IMR-90 (cell line): ENCODE data around the gene NLRP1. TPM values are rescaled to one million over a fixed set of nuclear protein-coding genes. Genes with fewer than 3 reads are reported as not detected.

Experiments used
- ATAC-seq: fragments of 200-7000 bp; cut with Tn5 transposase; 2 replicates; pipeline ENCODE4 v1.9.1; 2020; ENCODE audit warnings: low read depth, mild to moderate bottlenecking, moderate library complexity
- BruUV-seq: library from RNA; stranded (reverse); fragments of 400-500 nt; replicated peaks from 2 replicates; lab custom pipeline; 2021; lab: Mats Ljungman, UMichigan
- CTCF ChIA-PET: fragments of 300-600 bp; formaldehyde crosslinking; extraction: SDS; loops from one replicate; lab custom pipeline; 2021; ENCODE audit warnings: antibody characterized with exemption; lab: Yijun Ruan, JAX
- POLR2A ChIA-PET: fragments of 300-600 bp; sonication (Branson Sonifier 250); formaldehyde crosslinking; loops from one replicate; lab custom pipeline; 2022; ENCODE audit warnings: antibody characterized with exemption; ENCODE audit not compliant: unreplicated experiment; lab: Charles Lee
- DNase-seq: peaks from one replicate; pipeline ENCODE4 v3.0.0; 2013
- H2AFZ ChIP-seq: replicated peaks from 2 replicates; pipeline ENCODE3; 2013; ENCODE audit warnings: low read length, mild to moderate bottlenecking; ENCODE audit not compliant: poor library complexity
- H2AK5ac ChIP-seq: 2 replicates; pipeline ENCODE4 v1.6.1; 2013; ENCODE audit warnings: low read depth, low read length, inconsistent platforms
- H2AK9ac ChIP-seq: replicated peaks from 2 replicates; pipeline ENCODE3; 2013; ENCODE audit warnings: mild to moderate bottlenecking, low read depth, low read length, moderate library complexity; ENCODE audit not compliant: poor library complexity
- H2BK120ac ChIP-seq: 2 replicates; pipeline ENCODE4 v1.6.1; 2013; ENCODE audit warnings: low read depth, low read length, inconsistent platforms
- H2BK15ac ChIP-seq: 3 replicates; pipeline ENCODE4 v1.6.1; 2013; ENCODE audit warnings: low read depth, low read length, inconsistent platforms
- H2BK20ac ChIP-seq: 2 replicates; pipeline ENCODE4 v1.6.1; 2013; ENCODE audit warnings: low read depth, mild to moderate bottlenecking, inconsistent platforms, low read length, moderate library complexity
- H2BK5ac ChIP-seq: 2 replicates; pipeline ENCODE4 v1.6.1; 2013; ENCODE audit warnings: mild to moderate bottlenecking, low read depth, low read length, inconsistent platforms; ENCODE audit not compliant: poor library complexity, severe bottlenecking
- H3K14ac ChIP-seq: replicated peaks from 2 replicates; pipeline ENCODE4 v1.6.1; 2013; ENCODE audit warnings: low read depth, low read length, inconsistent platforms
- H3K18ac ChIP-seq: 2 replicates; pipeline ENCODE4 v1.6.1; 2013; ENCODE audit warnings: low read depth, low read length, control low read depth
- H3K23ac ChIP-seq: 2 replicates; pipeline ENCODE4 v1.6.1; 2013; ENCODE audit warnings: low read depth, low read length, inconsistent platforms
- H3K27ac ChIP-seq: 2 replicates; pipeline ENCODE4 v1.5.1; 2013; ENCODE audit warnings: mild to moderate bottlenecking, control low read depth, low read length; ENCODE audit not compliant: insufficient read depth
- H3K27me3 ChIP-seq: 2 replicates; pipeline ENCODE4 v1.6.1; 2013; ENCODE audit warnings: low read length; ENCODE audit not compliant: control insufficient read depth, insufficient read depth
- H3K36me3 ChIP-seq: 2 replicates; pipeline ENCODE4 v1.6.1; 2013; ENCODE audit warnings: low read length, mixed read lengths; ENCODE audit not compliant: control insufficient read depth, insufficient read depth
- H3K4ac ChIP-seq: 2 replicates; pipeline ENCODE4 v1.6.1; 2013; ENCODE audit warnings: low read depth, low read length, inconsistent platforms
- H3K4me1 ChIP-seq: 2 replicates; pipeline ENCODE4 v1.6.1; 2013; ENCODE audit warnings: low read length, mixed read lengths; ENCODE audit not compliant: control insufficient read depth, insufficient read depth
- H3K4me2 ChIP-seq: 2 replicates; pipeline ENCODE4 v1.6.1; 2013; ENCODE audit warnings: low read depth, mild to moderate bottlenecking, control low read depth, low read length, moderate library complexity
- H3K4me3 ChIP-seq: 2 replicates; pipeline ENCODE4 v1.5.1; 2013; ENCODE audit warnings: low read depth, mild to moderate bottlenecking, control low read depth, low read length, moderate library complexity; ENCODE audit not compliant: insufficient read depth
- H3K56ac ChIP-seq: 2 replicates; pipeline ENCODE4 v1.6.1; 2013; ENCODE audit warnings: low read length, inconsistent platforms; ENCODE audit not compliant: insufficient read depth; ENCODE audit errors: extremely low read depth
- H3K79me1 ChIP-seq, 2 experiments: 2 replicates each; pipeline ENCODE4 v1.6.1; 2013; ENCODE audit warnings: low read length in 2 of 2, inconsistent platforms in 1 of 2, low read depth in 1 of 2
- H3K9ac ChIP-seq: 2 replicates; pipeline ENCODE4 v1.6.1; 2013; ENCODE audit warnings: low read depth, low read length, control low read depth
- H3K9me1 ChIP-seq: 2 replicates; pipeline ENCODE4 v1.6.1; 2013; ENCODE audit warnings: low read length, inconsistent platforms; ENCODE audit not compliant: insufficient read depth
- H3K9me3 ChIP-seq: 2 replicates; pipeline ENCODE4 v1.6.1; 2013; ENCODE audit warnings: low read length; ENCODE audit not compliant: control insufficient read depth, insufficient read depth
- H4K20me1 ChIP-seq: 2 replicates; pipeline ENCODE4 v1.6.1; 2013; ENCODE audit warnings: low read length, inconsistent platforms; ENCODE audit not compliant: insufficient read depth
- H4K5ac ChIP-seq: 2 replicates; pipeline ENCODE4 v1.6.1; 2013; ENCODE audit warnings: mild to moderate bottlenecking, low read depth, low read length, control low read depth
- H4K8ac ChIP-seq, 2 experiments: 2 replicates each; pipeline ENCODE4 v1.6.1; 2013; ENCODE audit warnings: low read depth in 2 of 2, low read length in 2 of 2, control low read depth in 1 of 2, inconsistent platforms in 1 of 2
- H4K91ac ChIP-seq: 2 replicates; pipeline ENCODE4 v1.6.1; 2013; ENCODE audit warnings: low read depth, low read length, inconsistent platforms; ENCODE audit not compliant: insufficient read depth
- BHLHE40 ChIP-seq: fragments of 150-350 bp; IDR thresholded peaks from 2 replicates; pipeline ENCODE4 v1.6.1; 2016; ENCODE audit warnings: mild to moderate bottlenecking, low read depth, low read length
- CEBPB ChIP-seq: IDR thresholded peaks from 2 replicates; pipeline ENCODE4 v1.6.1; 2012; ENCODE audit warnings: low read depth, low read length, improper control_type of control experiment
- CHD1 ChIP-seq: IDR thresholded peaks from 2 replicates; pipeline ENCODE4 v1.6.1; 2012; ENCODE audit warnings: low read depth, low read length, improper control_type of control experiment
- CTCF ChIP-seq: conservative IDR thresholded peaks from 2 replicates; pipeline ENCODE4 v1.5.1; 2012; ENCODE audit warnings: mild to moderate bottlenecking, low read depth, low read length, improper control_type of control experiment
- ELK1 ChIP-seq: fragments of 150-350 bp; IDR thresholded peaks from 2 replicates; pipeline ENCODE4 v1.6.1; 2016; ENCODE audit warnings: low read depth, mild to moderate bottlenecking, low read length, moderate library complexity, borderline replicate concordance
- MAFK ChIP-seq: IDR thresholded peaks from 2 replicates; pipeline ENCODE4 v1.6.1; 2012; ENCODE audit warnings: low read depth, low read length, improper control_type of control experiment
- POLR2A ChIP-seq: IDR thresholded peaks from 2 replicates; pipeline ENCODE4 v1.6.1; 2012; ENCODE audit warnings: mild to moderate bottlenecking, low read depth, low read length
- RAD21 ChIP-seq: IDR thresholded peaks from 2 replicates; pipeline ENCODE4 v1.6.1; 2012; ENCODE audit warnings: low read length, improper control_type of control experiment
- RCOR1 ChIP-seq: IDR thresholded peaks from 2 replicates; pipeline ENCODE4 v1.6.1; 2012; ENCODE audit warnings: mild to moderate bottlenecking, low read length, improper control_type of control experiment; ENCODE audit not compliant: insufficient replicate concordance
- SMC3 ChIP-seq: fragments of 150-350 bp; IDR thresholded peaks from 2 replicates; pipeline ENCODE4 v1.6.1; 2016; ENCODE audit warnings: low read depth, mild to moderate bottlenecking, antibody characterized with exemption, low read length, moderate library complexity
- WGBS, 2 experiments: methylation state at CpG; one replicate each; pipeline versions ENCODE4 v1.1.5 to v1.1.7; 2013; ENCODE audit warnings: missing lambda C conversion rate in 2 of 2; ENCODE audit not compliant: insufficient read length in 1 of 2; ENCODE audit errors: extremely low coverage in 2 of 2; 5-methylcytosine and 5-hydroxymethylcytosine counted together
- dilution Hi-C: fragments of 300-500 bp; cut with HindIII; formaldehyde crosslinking; loops from one replicate; pipeline ENCODE4 v1.14.3; 2018; ENCODE audit warnings: low sequenced_read_pairs; ENCODE audit not compliant: unreplicated experiment
- in situ Hi-C: fragments of 300-500 bp; cut with MboI; formaldehyde crosslinking; loops from 3 replicates; pipeline ENCODE4 v1.14.3; 2019; ENCODE audit warnings: low sequenced_read_pairs, inconsistent platforms, mixed read lengths
- intact Hi-C: fragments of 100-400 bp; cut with micrococcal nuclease; formaldehyde crosslinking; loops from 2 replicates; pipeline ENCODE4 v1.10.0; 2022
- polyA plus RNA-seq, 3 experiments: library from polyadenylated mRNA; depleted of rRNA; stranded (reverse); fragments of >200 nt; gene quantifications; 2 replicates each; pipeline ENCODE4 v1.2.3, GENCODE V29; 2012; ENCODE audit warnings: low replicate concordance in 1 of 3
- total RNA-seq: library from RNA; depleted of rRNA; stranded (reverse); fragments of >200 nt; gene quantifications from 2 replicates; pipeline ENCODE4 v1.2.3, GENCODE V29; 2012

The NLRP1 gene
- total and polyA plus RNA-seq, 2 of the 4 experiments (the other 2 are of a cell fraction): 134 to 340 TPM

- DNase-seq (no peak), ATAC-seq (no peak)
- H4K5ac ChIP-seq: no peak overlapping the region
- H3K79me1 ChIP-seq: peaks cover 20 to 21% of the 10 kb centered on the region in 2 experiments
- no peak overlapping the region for H4K8ac ChIP-seq
- H3K4me3 ChIP-seq: no peak overlapping the region
- no peak overlapping the region for H3K56ac ChIP-seq
- no peak overlapping the region for H3K18ac ChIP-seq
- no CpG with 5 or more reads among the region's 2 CpGs for WGBS, 2 experiments
- no peaks in the 10 kb centered on the region for H3K9me1 ChIP-seq
- H2AFZ ChIP-seq: no peak overlapping the region
- no peak for TF ChIP-seq RCOR1
- no peak for TF ChIP-seq CEBPB
- no peak for TF ChIP-seq RAD21
- TF ChIP-seq CHD1: no peak
- TF ChIP-seq POLR2A: no peak
- no peak for TF ChIP-seq CTCF
- TF ChIP-seq ELK1: no peak
- TF ChIP-seq BHLHE40: no peak
- no peak for TF ChIP-seq SMC3
- TF ChIP-seq MAFK: no peak
- no peak overlapping the region for H2BK120ac ChIP-seq
- in situ Hi-C loops: no loop called here
- no peaks in the 10 kb centered on the region for H4K20me1 ChIP-seq
- H3K4ac ChIP-seq: no peak overlapping the region
- no peak overlapping the region for H2AK9ac ChIP-seq
- H4K91ac ChIP-seq: no peak overlapping the region
- H2BK20ac ChIP-seq: no peak overlapping the region
- H3K4me1 ChIP-seq: no peaks in the 10 kb centered on the region
- H3K9me3 ChIP-seq: no peaks in the 10 kb centered on the region
- POLR2A ChIA-PET: no interaction called here
- H3K23ac ChIP-seq: no peak overlapping the region
- no peak overlapping the region for H2AK5ac ChIP-seq
- intact Hi-C loops: loop anchor here (5.0 kb wide), 1 partner anchor 79 kb away; the partner anchor contains the start of genes DERL2 and MIS12
- H3K4me2 ChIP-seq: no peak overlapping the region
- dilution Hi-C loops: no loop called here
- BruUV-seq: no TSS peak
- no peak overlapping the region for H2BK5ac ChIP-seq
- H3K36me3 ChIP-seq: no peaks in the 10 kb centered on the region
- H3K14ac ChIP-seq: no peak overlapping the region
- H3K27me3 ChIP-seq: no peaks in the 10 kb centered on the region
- no peak overlapping the region for H3K27ac ChIP-seq
- CTCF ChIA-PET: no interaction called here
- no peak overlapping the region for H2BK15ac ChIP-seq
- H3K9ac ChIP-seq: no peak overlapping the region
These were observed 18.5 kb downstream of the NLRP1 start for GRCh38 chr17:5565808-5566207.
